Measurements from ENCODE around the gene PTPRB.
"Not testable (repeated sequence)": the region's sequence is repeated elsewhere in the genome, so short reads cannot be mapped to it uniquely, and the experiment has no call there.

Gene PTPRB

GRCh38 chr12:70513426-70513825 is 123.8 kb downstream of the PTPRB start:
- DNase-seq = no peak
- Histone ChIP-seq H3K4me3 (ENCODE audit: low read depth, low read length) (no peak overlapping the region), H3K36me3 (no peaks in the 10 kb centered on the region), H3K27me3 (no peaks in the 10 kb centered on the region), H3K4me1 (no peaks in the 10 kb centered on the region), H3K9me3 (no peaks in the 10 kb centered on the region; the same call in 1 of the 2 replicates)
- no peak for TF ChIP-seq CTCF (IDR thresholded peaks at IDR 0.05; ENCODE audit: low read depth, low read length)

GRCh38 chr12:70508178-70508577 is 129.1 kb downstream of the PTPRB start:
- no peak overlapping the region for H3K4me3 ChIP-seq (ENCODE audit: low read depth, low read length)
- DNase-seq = no peak
- H3K36me3 ChIP-seq = no peaks in the 10 kb centered on the region
- TF ChIP-seq CTCF (IDR thresholded peaks at IDR 0.05; ENCODE audit: low read depth, low read length) = no peak
- H3K27me3 ChIP-seq = no peaks in the 10 kb centered on the region
- H3K4me1 ChIP-seq = no peaks in the 10 kb centered on the region
- no peaks in the 10 kb centered on the region; the same call in 1 of the 2 replicates for H3K9me3 ChIP-seq

- no peak for DNase-seq
- H3K4me3 ChIP-seq (ENCODE audit: low read depth, low read length) = no peak overlapping the region
- TF ChIP-seq CTCF (IDR thresholded peaks at IDR 0.05; ENCODE audit: low read depth, low read length) = no peak
- no peaks in the 10 kb centered on the region for H3K4me1 ChIP-seq
- H3K36me3 ChIP-seq = no peaks in the 10 kb centered on the region
- no peaks in the 10 kb centered on the region; the same call in 1 of the 2 replicates for H3K9me3 ChIP-seq
- H3K27me3 ChIP-seq = no peaks in the 10 kb centered on the region
Measured at GRCh38 chr12:70507442-70507841, 129.8 kb downstream of the PTPRB start.

- no peak for DNase-seq
- Histone ChIP-seq H3K4me3 (ENCODE audit: low read depth, low read length) (no peak overlapping the region), H3K36me3 (no peaks in the 10 kb centered on the region), H3K27me3 (peaks cover 3% of the 10 kb centered on the region; the same call in 1 of the 2 replicates), H3K4me1 (no peaks in the 10 kb centered on the region), H3K9me3 (no peaks in the 10 kb centered on the region)
- no peak for TF ChIP-seq CTCF (IDR thresholded peaks at IDR 0.05; ENCODE audit: low read depth, low read length)
Measured at GRCh38 chr12:70497508-70497907, 139.7 kb downstream of the PTPRB start.

GRCh38 chr12:70492904-70493303 is 144.3 kb downstream of the PTPRB start:
- H3K9me3 ChIP-seq; DNase-seq; H3K4me3 ChIP-seq (ENCODE audit: low read depth, low read length); H3K27me3 ChIP-seq; H3K4me1 ChIP-seq; H3K36me3 ChIP-seq: not testable (repeated sequence)

- not testable (repeated sequence) for H3K4me1 ChIP-seq; H3K4me3 ChIP-seq (ENCODE audit: low read depth, low read length); H3K9me3 ChIP-seq; DNase-seq; H3K36me3 ChIP-seq; H3K27me3 ChIP-seq
Measured at GRCh38 chr12:70490928-70491327, 146.3 kb downstream of the PTPRB start.

GRCh38 chr12:70487440-70487839 is 149.8 kb downstream of the PTPRB start:
- no peak overlapping the region for H3K4me3 ChIP-seq (ENCODE audit: low read depth, low read length)
- H3K27me3 ChIP-seq = no peaks in the 10 kb centered on the region
- H3K9me3 ChIP-seq = no peaks in the 10 kb centered on the region
- no peak for DNase-seq
- H3K4me1 ChIP-seq = no peaks in the 10 kb centered on the region
- no peak for TF ChIP-seq CTCF (IDR thresholded peaks at IDR 0.05; ENCODE audit: low read depth, low read length)
- H3K36me3 ChIP-seq = no peaks in the 10 kb centered on the region

Data from BE2C (cell line).